ENCODE data around the gene SH3PXD2A. TPM values are rescaled to one million over a fixed set of nuclear protein-coding genes. Genes with fewer than 3 reads are reported as not detected.

SH3PXD2A gene
- total and polyA plus RNA-seq, 7 donors, result 19.0 to 58.2 (median 24.5) TPM

DNA sequence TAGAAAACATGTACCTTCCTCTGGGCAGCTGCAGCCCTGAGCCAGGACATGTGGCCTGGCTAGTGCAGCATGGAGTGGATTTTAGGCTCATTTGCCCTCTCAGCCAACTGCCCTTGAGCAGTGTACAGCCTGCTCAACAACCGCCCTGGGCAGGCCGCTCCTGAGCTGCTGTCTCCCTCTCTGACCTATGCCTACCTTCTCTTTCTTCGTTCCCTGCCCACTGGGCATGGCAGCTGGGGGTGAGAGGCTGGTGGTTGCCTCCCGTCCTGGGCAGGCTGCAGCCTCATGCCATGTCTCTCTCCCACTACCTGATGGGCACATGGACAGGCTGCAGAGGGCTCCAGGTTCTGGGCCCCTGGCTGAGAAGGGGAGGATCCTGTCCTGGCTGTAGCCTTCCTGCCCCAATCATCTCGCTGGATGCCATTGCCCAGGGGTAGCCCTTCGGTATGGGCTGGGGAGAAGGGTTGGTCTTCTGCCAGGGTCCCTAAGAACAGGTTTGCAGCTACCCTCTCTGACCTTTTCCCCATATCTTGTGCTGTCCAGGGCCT is 264.6 kb downstream of the SH3PXD2A start:
- intact Hi-C loops (cut with DNase I), result loop anchor here (5.0 to 10.0 kb wide), 2 partner anchors 174 to 264 kb away; partner anchors contain the start of gene SH3PXD2A
- H3K4me1 ChIP-seq, result no peaks in the 10 kb centered on the region

DNA sequence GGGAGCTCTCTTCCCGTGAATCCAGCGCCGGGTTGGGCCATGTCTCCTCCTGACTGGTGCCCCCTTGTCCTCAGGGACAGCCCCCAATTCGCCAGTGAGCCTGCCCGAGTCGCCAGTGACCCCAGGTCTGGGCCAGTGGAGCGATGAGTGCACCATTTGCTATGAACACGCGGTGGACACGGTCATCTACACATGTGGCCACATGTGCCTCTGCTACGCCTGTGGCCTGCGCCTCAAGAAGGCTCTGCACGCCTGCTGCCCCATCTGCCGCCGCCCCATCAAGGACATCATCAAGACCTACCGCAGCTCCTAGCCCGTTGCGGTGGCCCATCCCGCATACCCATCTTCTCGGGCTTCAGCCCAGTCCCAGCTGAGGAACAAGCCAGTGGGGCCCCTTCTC is 265.3 kb downstream of the SH3PXD2A start:
- H3K36me3 ChIP-seq, result peaks cover 0 to 15% (median 0%) of the 10 kb centered on the region in 4 donors
- H3K4me3 ChIP-seq, result no peak overlapping the region
- DNase-seq, result no peak
- intact Hi-C loops (cut with DNase I), result loop anchor here (5.0 to 10.0 kb wide), 2 partner anchors 173 to 265 kb away; partner anchors contain the start of gene SH3PXD2A
- H3K4me1 ChIP-seq, result no peaks in the 10 kb centered on the region
- peaks cover under 1 to 4% (median under 1%) of the 10 kb centered on the region in 3 donors for H3K27me3 ChIP-seq
- TF ChIP-seq, protein P1, sequence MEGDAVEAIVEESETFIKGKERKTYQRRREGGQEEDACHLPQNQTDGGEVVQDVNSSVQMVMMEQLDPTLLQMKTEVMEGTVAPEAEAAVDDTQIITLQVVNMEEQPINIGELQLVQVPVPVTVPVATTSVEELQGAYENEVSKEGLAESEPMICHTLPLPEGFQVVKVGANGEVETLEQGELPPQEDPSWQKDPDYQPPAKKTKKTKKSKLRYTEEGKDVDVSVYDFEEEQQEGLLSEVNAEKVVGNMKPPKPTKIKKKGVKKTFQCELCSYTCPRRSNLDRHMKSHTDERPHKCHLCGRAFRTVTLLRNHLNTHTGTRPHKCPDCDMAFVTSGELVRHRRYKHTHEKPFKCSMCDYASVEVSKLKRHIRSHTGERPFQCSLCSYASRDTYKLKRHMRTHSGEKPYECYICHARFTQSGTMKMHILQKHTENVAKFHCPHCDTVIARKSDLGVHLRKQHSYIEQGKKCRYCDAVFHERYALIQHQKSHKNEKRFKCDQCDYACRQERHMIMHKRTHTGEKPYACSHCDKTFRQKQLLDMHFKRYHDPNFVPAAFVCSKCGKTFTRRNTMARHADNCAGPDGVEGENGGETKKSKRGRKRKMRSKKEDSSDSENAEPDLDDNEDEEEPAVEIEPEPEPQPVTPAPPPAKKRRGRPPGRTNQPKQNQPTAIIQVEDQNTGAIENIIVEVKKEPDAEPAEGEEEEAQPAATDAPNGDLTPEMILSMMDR (IDR thresholded peaks at IDR 0.05), result no peak
- TF ChIP-seq POLR2AphosphoS5 (IDR thresholded peaks at IDR 0.05), result no peak
- TF ChIP-seq EP300 (IDR thresholded peaks at IDR 0.05), result no peak
- TF ChIP-seq POLR2A (IDR thresholded peaks at IDR 0.05), result no peak
- no peaks in the 10 kb centered on the region for H3K9me3 ChIP-seq
- 94 to 95% methylated on average over 20 of the region's 20 CpGs for WGBS, 2 donors
- H3K27ac ChIP-seq, result no peak overlapping the region

More for the DNA sequence above, 264.6 kb downstream of the SH3PXD2A start:
- Histone ChIP-seq H3K9me3 (no peaks in the 10 kb centered on the region), H3K36me3 (peaks cover 0 to 15% (median 0%) of the 10 kb centered on the region in 4 donors), H3K27ac (no peak overlapping the region), H3K27me3 (no peaks in the 10 kb centered on the region), H3K4me3 (no peak overlapping the region)
- TF ChIP-seq POLR2A (IDR thresholded peaks at IDR 0.05), result no peak
- TF ChIP-seq POLR2AphosphoS5 (IDR thresholded peaks at IDR 0.05), result no peak
- TF ChIP-seq, protein P1 (IDR thresholded peaks at IDR 0.05), result no peak
- TF ChIP-seq EP300 (IDR thresholded peaks at IDR 0.05), result no peak
- no peak for DNase-seq
- 87 to 93% methylated on average over 6 of the region's 6 CpGs for WGBS, 2 donors

DNA sequence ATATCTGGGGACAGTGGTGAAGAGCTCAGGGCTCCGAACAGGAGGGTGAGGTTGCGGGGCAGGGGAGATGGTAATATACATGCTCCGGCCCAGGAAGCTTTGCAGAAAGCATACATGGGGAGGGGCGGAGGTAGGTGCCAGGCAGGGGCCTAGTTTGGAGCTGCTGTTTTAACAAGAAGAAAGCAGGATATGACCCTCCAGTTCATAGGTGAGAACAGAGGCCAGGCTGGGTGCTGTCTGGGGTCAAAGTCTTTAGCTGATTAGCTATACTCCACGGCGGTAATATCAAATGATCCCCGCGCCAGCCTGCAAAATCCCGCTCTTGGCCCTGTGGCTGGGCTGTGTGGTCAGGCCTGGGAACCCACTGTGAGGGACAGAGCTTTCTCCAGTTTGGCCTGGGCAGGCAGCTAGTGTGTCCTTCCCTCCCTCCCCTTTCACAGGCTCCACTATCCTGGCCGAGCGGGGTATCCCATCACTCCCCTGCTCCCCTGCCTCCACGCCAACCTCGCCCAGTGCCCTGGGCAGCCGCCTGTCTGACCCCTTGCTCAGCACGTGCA is 266.2 kb downstream of the SH3PXD2A start:
- 51 to 77% methylated on average over 15 of the region's 15 CpGs for WGBS, 2 donors
- H3K27me3 ChIP-seq, result peaks cover 5 to 13% (median 7%) of the 10 kb centered on the region in 3 donors
- peaks cover 0 to 15% (median 0%) of the 10 kb centered on the region in 4 donors for H3K36me3 ChIP-seq
- H3K4me1 ChIP-seq, result peaks cover 0 to 6% (median 3%) of the 10 kb centered on the region in 4 donors
- no peak for DNase-seq
- TF ChIP-seq, protein P1 (IDR thresholded peaks at IDR 0.05), result no peak
- TF ChIP-seq POLR2AphosphoS5 (IDR thresholded peaks at IDR 0.05), result no peak
- intact Hi-C loops (cut with DNase I), result no loop called here
- no peaks in the 10 kb centered on the region for H3K9me3 ChIP-seq
- no peak overlapping the region for H3K4me3 ChIP-seq
- H3K27ac ChIP-seq, result no peak overlapping the region

DNA sequence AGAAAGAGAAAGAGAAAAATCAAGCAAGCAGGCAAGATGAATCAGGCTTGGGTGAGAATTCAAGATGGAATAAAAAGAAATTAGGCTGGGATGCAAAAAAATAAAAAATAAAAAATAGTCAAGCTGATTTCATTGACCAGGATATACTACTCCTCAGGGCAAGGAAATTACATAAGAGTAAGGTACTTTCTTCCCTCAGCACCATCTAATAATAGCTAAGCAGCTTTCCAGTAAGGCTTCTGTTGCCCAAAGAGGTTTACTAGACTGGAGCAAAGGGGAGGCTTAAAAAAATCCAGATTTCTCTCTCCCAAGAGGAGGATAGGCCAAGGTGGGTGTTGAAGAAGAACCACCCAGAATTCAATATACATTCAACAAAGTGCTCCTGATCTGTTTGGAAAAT is 268.3 kb downstream of the SH3PXD2A start:
- Histone ChIP-seq H3K9me3 (no peaks in the 10 kb centered on the region), H3K4me1 (peaks cover 0 to 7% (median 3%) of the 10 kb centered on the region in 4 donors), H3K27ac (no peak overlapping the region), H3K27me3 (peaks cover 5 to 24% (median 15%) of the 10 kb centered on the region in 3 donors), H3K4me3 (no peak overlapping the region), H3K36me3 (peaks cover 0 to 15% (median 0%) of the 10 kb centered on the region in 4 donors)
- intact Hi-C loops (cut with DNase I), result no loop called here
- DNase-seq, result no peak
- TF ChIP-seq POLR2A (IDR thresholded peaks at IDR 0.05) (no peak), POLR2AphosphoS5 (IDR thresholded peaks at IDR 0.05) (no peak), EP300 (IDR thresholded peaks at IDR 0.05) (no peak)
- TF ChIP-seq, protein P1 (IDR thresholded peaks at IDR 0.05), result no peak

Measured in sigmoid colon (tissue), 7 donors.